Activated CD8-positive, alpha-beta memory T cell treated with anti-CD3 and anti-CD28 coated beads, Interleukin-2, amount 50 U/mL, for 48 hours (primary cell): Measurements from ENCODE around the gene LAMA2.
A peak's percentile ranks its signal among the peaks of the same experiment; 100 is the strongest.

Experiments used
- DNase-seq: peaks from one replicate; pipeline ENCODE4 v3.0.0-alpha.2; 2020

Gene LAMA2

GRCh38 chr6:128882991-128883611, at the start of gene LAMA2:
Gene LAMA2 (plus strand): TSS chr6:128883138. CDS start chr6:128883246, 108 bp downstream.
- DNase-seq = peak; percentile 53

GRCh38 chr6:128836761-128837160, 46.2 kb upstream of the LAMA2 start:
- no peak for DNase-seq

- DNase-seq = no peak
These were observed 41.4 kb upstream of the LAMA2 start for GRCh38 chr6:128841518-128841917.

- no peak for DNase-seq
These were observed 38.3 kb upstream of the LAMA2 start for GRCh38 chr6:128844598-128844997.

GRCh38 chr6:128847431-128848210, 35.3 kb upstream of the LAMA2 start:
- no peak for DNase-seq

- no peak for DNase-seq
These were observed 34.6 kb upstream of the LAMA2 start for GRCh38 chr6:128848212-128848935.

GRCh38 chr6:128855581-128856085, 27.3 kb upstream of the LAMA2 start:
- DNase-seq = no peak

- no peak for DNase-seq
These were observed 25.1 kb upstream of the LAMA2 start for GRCh38 chr6:128857806-128858205.

GRCh38 chr6:128860782-128861181, 22.2 kb upstream of the LAMA2 start:
- no peak for DNase-seq

GRCh38 chr6:128863983-128864382, 19.0 kb upstream of the LAMA2 start:
- DNase-seq = no peak

GRCh38 chr6:128870746-128871145, 12.2 kb upstream of the LAMA2 start:
- DNase-seq = no peak

- DNase-seq = no peak
These were observed 8.1 kb upstream of the LAMA2 start for GRCh38 chr6:128874863-128875262.

GRCh38 chr6:128882560-128882959, 378 bp upstream of the LAMA2 start:
- DNase-seq = no peak

GRCh38 chr6:128883906-128884305, 968 bp downstream of the LAMA2 start:
- DNase-seq = no peak

- DNase-seq = no peak
These were observed 2.4 kb downstream of the LAMA2 start for GRCh38 chr6:128885381-128885780.

GRCh38 chr6:128886706-128887105, 3.8 kb downstream of the LAMA2 start:
- DNase-seq = no peak

GRCh38 chr6:128888444-128889175, 5.7 kb downstream of the LAMA2 start:
- DNase-seq = no peak

GRCh38 chr6:128889870-128890269, 6.9 kb downstream of the LAMA2 start:
- DNase-seq = no peak

GRCh38 chr6:128892079-128892478, 9.1 kb downstream of the LAMA2 start:
- DNase-seq = no peak

GRCh38 chr6:128899341-128900050, 16.6 kb downstream of the LAMA2 start:
- DNase-seq = no peak

GRCh38 chr6:128903715-128904114, 20.8 kb downstream of the LAMA2 start:
- DNase-seq = no peak

GRCh38 chr6:128914051-128914450, 31.1 kb downstream of the LAMA2 start:
- DNase-seq = no peak
